Adrenal gland (tissue), 5 donors: ENCODE results near the gene PRR19.

Experiments
- CTCF ChIP-seq, 6 experiments: fragments of 450-650 bp in 4 of 6; fragments of 200-600 bp in 2 of 6; sonication (generic) in 1 of 6; IDR thresholded peaks; 1 replicate in 5 of 6; 2 replicates in 1 of 6; pipeline versions ENCODE4 v1.5.1 to v1.8.0; 2016 to 2021; ENCODE audit warnings: antibody characterized with exemption in 6 of 6, mild to moderate bottlenecking in 2 of 6, moderate library complexity in 1 of 6
- POLR2A ChIP-seq, 2 donors: fragments of 450-650 bp; IDR thresholded peaks; one replicate each; pipeline ENCODE4 v1.6.1; 2017; ENCODE audit warnings: antibody characterized with exemption in 2 of 2, mild to moderate bottlenecking in 2 of 2, moderate library complexity in 1 of 2
- donor health status: DM: no; HTN: no; CAD: no.

- TF ChIP-seq POLR2A (IDR thresholded peaks at IDR 0.05) (no peak), CTCF (IDR thresholded peaks at IDR 0.05) (peak in 1 of 6 experiments; percentile 21)
These were observed 20.6 kb upstream of the PRR19 start for GRCh38 chr19:42281146-42281826.
